A549 (cell line): ENCODE data around the gene KIAA0232.

ENCODE experiments used
- EP300 ChIP-seq, 2 experiments: fragments of >200 bp; sonication (Bioruptor Twin); formaldehyde crosslinking; IDR thresholded peaks; 2 replicates in 1 of 2; 3 replicates in 1 of 2; pipeline ENCODE4 v1.6.1; 2016 to 2017
- HDAC2 ChIP-seq: fragments of 200-600 bp; sonication (generic); IDR thresholded peaks from 2 replicates; pipeline ENCODE4 v1.6.1; 2016
- POLR2A ChIP-seq: IDR thresholded peaks from 2 replicates; pipeline ENCODE4 v1.6.1; 2012; ENCODE audit warnings: mild to moderate bottlenecking, low read length
- ZFP36 ChIP-seq: fragments of 450-650 bp; IDR thresholded peaks from 2 replicates; pipeline ENCODE4 v1.6.1; 2014; ENCODE audit warnings: borderline replicate concordance; ENCODE audit not compliant: partially characterized antibody
- TF ChIP-seq, protein P1 (sequence below): fragments of >200 bp; sonication (Bioruptor Twin); formaldehyde crosslinking; IDR thresholded peaks from 3 replicates; pipeline ENCODE4 v1.5.1; 2016

GRCh38 chr4:6913350-6913905 lies 130.9 kb downstream of the KIAA0232 start:
- TF ChIP-seq EP300 (IDR thresholded peaks at IDR 0.05) (no peak), POLR2A (no peak), ZFP36 (no peak), HDAC2 (no peak)
- TF ChIP-seq, protein P1, sequence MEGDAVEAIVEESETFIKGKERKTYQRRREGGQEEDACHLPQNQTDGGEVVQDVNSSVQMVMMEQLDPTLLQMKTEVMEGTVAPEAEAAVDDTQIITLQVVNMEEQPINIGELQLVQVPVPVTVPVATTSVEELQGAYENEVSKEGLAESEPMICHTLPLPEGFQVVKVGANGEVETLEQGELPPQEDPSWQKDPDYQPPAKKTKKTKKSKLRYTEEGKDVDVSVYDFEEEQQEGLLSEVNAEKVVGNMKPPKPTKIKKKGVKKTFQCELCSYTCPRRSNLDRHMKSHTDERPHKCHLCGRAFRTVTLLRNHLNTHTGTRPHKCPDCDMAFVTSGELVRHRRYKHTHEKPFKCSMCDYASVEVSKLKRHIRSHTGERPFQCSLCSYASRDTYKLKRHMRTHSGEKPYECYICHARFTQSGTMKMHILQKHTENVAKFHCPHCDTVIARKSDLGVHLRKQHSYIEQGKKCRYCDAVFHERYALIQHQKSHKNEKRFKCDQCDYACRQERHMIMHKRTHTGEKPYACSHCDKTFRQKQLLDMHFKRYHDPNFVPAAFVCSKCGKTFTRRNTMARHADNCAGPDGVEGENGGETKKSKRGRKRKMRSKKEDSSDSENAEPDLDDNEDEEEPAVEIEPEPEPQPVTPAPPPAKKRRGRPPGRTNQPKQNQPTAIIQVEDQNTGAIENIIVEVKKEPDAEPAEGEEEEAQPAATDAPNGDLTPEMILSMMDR = no peak
